M059J (cell line): ENCODE measurements around the gene IMPA2. TPM values are rescaled to one million over a fixed set of nuclear protein-coding genes. Genes with fewer than 3 reads are reported as not detected.
"Not testable (repeated sequence)": the region's sequence is repeated elsewhere in the genome, so short reads cannot be mapped to it uniquely, and the experiment has no call there.

ENCODE experiments used
- DNase-seq: peaks from one replicate; pipeline ENCODE4 v3.0.0-alpha.2; 2012; ENCODE audit warnings: low read depth
- total RNA-seq: library from RNA; depleted of rRNA; stranded (reverse); fragments of >200 nt; shearing (Covaris generic); gene quantifications from 2 replicates; pipeline ENCODE4 v1.2.3, GENCODE V29; 2014

Gene IMPA2
- total RNA-seq, 1 experiment from 2014 or later: 10.4 TPM

- no peak for DNase-seq
Measured at GRCh38 chr18:12048010-12048826, 66.9 kb downstream of the IMPA2 start.

GRCh38 chr18:12048827-12049175 is 67.5 kb downstream of the IMPA2 start:
- DNase-seq: peak; percentile 71

- no peak for DNase-seq
Measured at GRCh38 chr18:12049978-12050811, 68.9 kb downstream of the IMPA2 start.

DNA sequence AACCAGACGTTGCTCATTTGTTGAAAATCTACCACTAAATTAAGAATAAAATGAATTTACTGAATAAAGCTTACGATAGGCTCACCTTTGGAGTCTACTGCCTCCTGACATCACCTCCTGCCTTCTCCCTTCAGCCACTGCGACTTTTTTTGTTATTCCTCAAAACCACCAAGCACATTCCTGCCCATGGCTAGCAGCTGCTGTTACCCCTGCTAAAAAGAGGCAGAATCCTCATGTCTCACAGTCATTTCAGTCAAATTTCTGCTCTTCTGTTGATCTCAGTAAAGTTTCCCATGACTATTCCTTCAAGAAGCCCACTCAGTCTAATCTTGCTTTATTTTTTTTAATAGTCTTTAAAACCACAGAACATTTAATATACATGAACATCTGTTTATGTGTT is 71.6 kb downstream of the IMPA2 start:
- no peak for DNase-seq

GRCh38 chr18:12053289-12053688 is 72.0 kb downstream of the IMPA2 start:
- DNase-seq: no peak

DNA sequence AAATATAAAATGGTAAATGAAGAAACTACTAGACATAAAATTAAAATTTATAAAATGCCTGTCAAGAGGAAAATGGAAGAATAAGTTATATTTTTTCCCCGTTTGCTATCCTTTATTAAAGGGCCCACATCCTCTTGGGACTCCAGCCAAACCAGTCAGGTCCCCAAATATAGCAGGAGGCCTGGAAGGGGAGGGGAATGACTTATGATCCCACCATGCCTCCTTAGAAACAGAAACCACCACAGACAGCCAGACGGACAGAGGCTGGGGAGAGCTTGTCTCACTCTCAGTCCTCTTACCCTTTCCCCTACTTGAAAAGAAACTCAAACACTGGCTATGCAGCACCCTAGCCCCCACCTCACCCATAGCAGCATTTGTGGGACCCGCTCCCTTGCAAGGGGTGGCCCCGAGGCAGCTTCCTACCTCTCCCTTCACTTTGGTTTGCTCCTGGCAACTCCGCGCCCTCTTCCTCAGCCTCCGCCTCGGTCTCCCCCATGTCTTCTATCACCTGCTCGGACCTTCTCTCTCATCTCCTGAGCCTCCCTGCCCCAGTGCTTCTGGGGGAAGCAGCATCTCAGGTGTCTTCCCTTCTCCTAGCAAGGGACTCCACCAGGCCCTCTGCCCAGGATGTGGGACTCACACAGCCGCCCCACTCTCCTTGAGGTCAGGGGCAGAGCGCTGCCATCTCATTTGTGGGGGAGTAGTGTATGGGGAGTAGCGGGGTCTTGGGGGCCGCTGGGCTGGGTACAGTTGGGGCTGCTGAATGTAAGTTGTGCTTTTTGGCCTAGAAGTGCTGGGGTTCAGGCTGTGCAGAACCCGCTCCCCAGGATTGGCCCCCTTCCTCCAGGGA is 75.0 kb downstream of the IMPA2 start:
- DNase-seq: no peak

DNA sequence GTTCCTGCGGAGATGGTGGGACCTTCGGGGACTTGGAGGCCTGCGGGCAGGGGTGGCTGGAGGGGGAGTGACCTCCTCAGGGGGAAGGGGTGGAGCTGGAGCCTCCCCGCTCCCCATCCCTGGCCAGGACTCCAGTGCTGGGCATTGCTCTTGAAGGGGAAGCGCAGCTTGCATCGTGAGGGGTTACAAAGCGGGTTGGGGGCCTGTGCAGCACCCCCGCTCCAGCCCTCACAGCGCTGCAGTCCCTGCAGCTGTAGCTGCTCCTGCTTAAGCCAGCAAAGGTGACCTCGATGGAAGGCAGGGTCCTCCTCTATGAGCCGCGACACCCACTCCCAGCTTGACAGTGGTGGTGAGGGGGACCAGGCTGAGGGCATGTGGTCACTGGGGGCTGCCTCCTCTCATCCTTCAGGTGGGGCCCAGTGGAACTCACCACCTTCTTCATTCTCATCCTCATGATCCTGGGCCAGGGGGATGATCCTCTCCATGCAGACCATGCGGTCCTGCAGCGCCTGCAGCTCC is 75.6 kb downstream of the IMPA2 start:
- DNase-seq: no peak

DNA sequence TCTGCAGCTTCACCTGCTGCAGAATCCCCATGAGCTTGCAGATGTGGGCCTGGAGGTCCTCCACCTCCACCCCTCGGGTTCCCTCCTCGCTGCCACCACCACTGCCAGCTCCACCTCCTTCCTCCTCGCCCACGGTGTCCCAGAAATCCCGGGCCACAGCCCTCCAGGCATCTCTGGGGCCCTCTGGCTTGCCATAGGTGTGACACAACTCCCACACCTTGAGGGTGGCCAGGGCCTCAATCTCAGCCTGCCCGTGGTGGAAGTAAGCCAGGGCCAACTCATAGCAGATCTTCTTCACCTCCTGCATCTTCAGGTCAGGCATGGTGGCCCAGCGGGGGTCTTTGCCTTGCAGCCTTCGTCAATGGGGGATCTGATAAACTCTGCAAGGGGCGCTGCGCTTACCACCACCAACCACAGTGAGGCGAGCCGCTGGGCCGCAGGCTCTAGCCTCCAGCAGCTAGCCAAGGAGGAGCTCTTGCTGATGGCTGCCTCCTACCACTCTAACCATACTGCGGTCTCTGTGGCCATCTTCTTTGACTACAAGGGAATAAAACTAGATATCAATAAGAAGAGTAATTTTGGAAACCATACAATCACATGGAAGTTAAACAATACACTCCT is 76.2 kb downstream of the IMPA2 start:
- no peak for DNase-seq

DNA sequence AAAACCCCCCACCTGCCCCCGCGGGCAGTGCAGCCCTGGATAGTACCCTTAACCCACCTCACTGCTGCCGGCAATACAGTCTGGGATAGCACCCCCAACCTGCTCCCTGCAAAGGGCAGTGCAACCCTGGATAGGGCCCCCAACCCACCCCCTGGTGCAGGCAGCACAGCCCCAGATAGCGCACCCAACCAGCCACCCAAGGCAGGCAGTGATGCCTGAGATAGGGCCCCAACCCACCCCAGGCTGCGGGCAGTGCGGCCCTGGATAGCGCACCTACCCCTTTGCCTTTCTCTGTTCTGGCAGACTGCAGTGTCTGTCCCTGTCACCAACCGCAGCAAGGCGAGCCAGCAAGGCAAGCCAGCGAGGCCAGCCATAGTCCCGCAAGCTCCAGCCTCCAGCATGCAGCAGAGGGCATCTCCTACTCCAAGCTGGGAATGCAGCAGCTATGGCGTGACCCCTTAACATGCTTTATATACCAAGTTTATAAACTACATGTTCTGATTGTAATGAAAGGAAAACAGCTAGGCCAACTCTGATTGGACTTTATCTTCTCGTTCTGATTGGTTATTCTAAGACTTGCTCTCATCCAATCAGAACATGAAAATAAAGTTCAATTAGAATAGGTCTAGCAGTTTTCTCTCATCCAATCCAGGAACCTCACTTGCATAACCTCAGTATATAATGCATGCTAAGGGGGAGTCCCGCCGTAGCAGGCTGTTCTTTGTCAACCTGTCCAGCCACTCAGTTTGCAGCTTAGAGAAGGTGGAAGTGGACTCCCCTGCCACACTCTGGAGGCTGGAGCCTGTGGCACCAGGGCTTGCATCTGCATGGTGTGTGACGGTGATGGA is 78.3 kb downstream of the IMPA2 start:
- DNase-seq: no peak

GRCh38 chr18:12060182-12060870 is 79.0 kb downstream of the IMPA2 start:
- DNase-seq: peak; percentile 56

- DNase-seq: no peak
Measured at GRCh38 chr18:12061685-12062084, 80.4 kb downstream of the IMPA2 start.

GRCh38 chr18:12062974-12063373 is 81.7 kb downstream of the IMPA2 start:
- no peak for DNase-seq

DNA sequence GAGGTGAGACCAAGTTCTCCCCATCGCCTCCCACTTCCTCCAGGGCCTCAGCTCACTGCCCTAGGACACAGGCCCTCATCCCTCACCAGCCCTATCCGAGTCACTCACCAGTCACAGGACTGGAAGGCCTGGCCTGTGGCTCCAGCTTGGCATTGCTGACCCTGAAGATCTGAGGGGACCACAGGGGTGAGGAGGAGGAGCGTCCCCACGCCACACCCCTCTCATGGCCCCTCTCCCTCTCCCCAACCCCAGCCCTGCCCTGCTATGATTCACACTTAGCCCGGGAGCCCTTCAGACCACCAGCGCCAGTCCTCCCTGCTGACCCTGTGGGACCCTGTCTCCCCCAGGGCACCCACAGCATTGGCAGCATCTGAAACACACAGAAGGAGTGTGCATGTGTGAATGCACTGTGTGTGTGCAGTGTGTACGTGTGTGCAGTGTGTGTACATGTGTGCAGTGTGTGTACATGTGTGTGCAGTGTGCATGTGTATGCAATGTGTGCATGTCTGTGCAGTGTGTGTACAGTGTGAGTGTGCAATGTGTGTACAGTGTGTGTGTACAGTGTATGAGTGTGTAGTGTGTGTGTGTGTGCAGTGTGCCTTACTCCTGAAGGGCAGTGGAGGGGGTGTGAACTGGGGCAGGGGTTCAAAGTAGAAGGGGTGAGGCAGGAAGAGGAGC is 82.9 kb downstream of the IMPA2 start:
- no peak for DNase-seq

DNA sequence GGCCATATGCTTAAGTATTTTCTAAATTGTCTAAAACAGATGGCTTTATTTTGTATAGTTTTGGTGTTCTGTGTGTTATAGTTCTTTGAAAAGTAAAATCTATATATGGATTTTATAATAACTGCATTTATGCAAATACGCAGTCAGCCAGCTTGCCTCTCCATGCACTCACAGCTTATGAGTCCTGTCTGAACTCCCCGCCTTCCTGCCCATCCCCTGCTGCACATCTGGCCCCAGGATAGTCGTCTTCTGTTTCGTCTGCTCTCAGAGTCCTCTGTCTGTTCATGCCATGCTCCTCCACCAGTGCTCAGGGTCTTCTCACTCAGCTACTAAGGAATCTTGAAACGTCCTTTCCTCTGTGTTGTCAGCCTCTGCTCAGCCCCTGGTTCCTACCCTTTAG is 84.1 kb downstream of the IMPA2 start:
- DNase-seq: no peak

DNA sequence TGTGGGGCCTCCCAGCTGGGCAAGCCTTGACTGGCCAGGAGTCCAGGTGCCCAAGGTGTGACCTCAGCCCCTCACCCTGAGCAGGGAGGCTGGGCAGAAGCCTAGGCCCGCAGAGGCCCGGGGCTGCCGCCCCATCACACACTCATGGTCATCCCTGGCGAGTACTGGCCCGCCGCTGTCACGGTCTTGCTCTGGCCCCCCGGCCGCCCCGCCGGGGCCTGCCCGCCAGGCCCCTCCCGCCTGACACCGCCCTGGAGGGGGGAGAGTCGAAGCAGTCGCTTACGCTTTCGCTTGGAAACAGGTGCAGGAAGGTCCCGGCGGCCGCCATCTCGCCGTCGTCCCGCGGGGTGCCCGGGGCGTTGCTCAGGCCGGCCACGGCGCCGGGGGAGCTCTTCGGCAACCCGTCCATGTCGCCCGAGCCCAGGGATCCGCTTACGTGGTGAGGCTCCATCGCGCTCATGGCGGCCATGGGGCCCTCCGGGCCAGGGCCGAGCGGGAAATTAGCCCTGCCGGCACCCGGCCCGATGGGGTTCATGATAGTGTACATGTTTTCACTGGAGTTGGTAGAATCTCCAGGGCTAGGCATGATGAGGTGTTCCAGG is 85.7 kb downstream of the IMPA2 start:
- no peak for DNase-seq

GRCh38 chr18:12067671-12068070 is 86.4 kb downstream of the IMPA2 start:
- DNase-seq: no peak

DNA sequence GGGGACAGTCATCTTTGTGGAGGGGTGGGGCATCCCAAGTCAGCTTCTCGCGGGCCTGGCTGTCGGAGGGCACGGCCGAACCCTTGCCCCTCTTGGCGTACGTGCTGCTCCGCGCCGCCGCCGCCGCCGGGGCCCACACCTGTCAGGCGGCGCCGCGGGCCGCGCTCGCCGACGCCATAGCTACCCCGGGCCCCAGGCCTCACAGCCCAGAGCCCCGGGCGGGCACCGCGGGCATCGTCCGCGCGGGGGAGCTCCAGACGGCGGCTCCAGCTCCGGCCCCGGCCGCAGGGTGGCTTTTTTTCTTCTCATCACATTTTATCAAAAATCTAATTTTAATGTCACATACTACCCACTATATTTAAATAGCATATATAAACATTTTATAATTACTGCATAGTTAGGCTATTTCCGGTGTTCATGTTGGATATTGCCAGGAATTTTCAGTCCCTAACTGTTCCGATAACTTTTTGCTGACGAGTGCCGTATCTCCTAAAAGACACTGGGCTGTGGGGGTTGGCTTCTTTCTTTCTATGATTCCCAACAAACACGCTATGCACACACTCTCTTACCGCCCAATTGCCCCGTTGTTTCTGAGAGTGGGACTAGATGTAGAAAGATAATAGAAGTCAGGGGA is 87.1 kb downstream of the IMPA2 start:
- not testable (repeated sequence) for DNase-seq

DNA sequence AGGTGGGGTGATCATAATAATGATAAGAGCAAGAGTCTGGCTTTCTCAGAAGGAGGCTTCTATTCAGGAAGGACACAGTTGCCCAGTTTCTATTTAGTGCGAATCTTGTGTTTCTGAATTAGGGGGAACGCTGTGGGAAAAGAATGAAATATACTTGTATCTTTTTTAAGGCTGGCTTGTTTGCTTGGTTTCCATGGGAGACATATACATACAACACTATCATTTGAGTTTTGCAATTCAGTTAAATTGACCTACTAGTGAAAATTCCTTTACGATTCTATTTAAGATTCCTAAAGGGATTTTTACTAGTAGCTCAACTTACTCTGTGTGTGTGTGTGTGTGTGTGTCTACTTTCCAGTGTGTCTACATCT is 87.6 kb downstream of the IMPA2 start:
- no peak for DNase-seq
